Mesenchymal stem cell (in vitro differentiated cells and primary cell): ENCODE results near the gene CABP1.

Experiments used
- DNase-seq: peaks from one replicate; pipeline ENCODE4 v3.0.0-alpha.2; 2013
- H2AFZ ChIP-seq: one replicate; pipeline ENCODE4 v1.6.1; 2013; ENCODE audit warnings: low read depth, mild to moderate bottlenecking, control low read depth, inconsistent platforms, low read length, moderate library complexity
- H2AK5ac ChIP-seq: 2 replicates; pipeline ENCODE4 v1.6.1; 2013; ENCODE audit warnings: low read length, moderate library complexity, mild to moderate bottlenecking, inconsistent platforms; ENCODE audit not compliant: severe bottlenecking
- H2BK120ac ChIP-seq: one replicate; pipeline ENCODE4 v1.6.1; 2013; ENCODE audit warnings: low read depth, mild to moderate bottlenecking, inconsistent platforms, low read length, moderate library complexity
- H2BK12ac ChIP-seq, 2 experiments: one replicate each; pipeline ENCODE4 v1.6.1; 2013; ENCODE audit warnings: inconsistent platforms in 2 of 2, low read length in 2 of 2, mild to moderate bottlenecking in 2 of 2, moderate library complexity in 2 of 2, control low read depth in 1 of 2
- H2BK15ac ChIP-seq: one replicate; pipeline ENCODE4 v1.6.1; 2013; ENCODE audit warnings: mild to moderate bottlenecking, low read depth, inconsistent platforms; ENCODE audit not compliant: poor library complexity, severe bottlenecking
- H2BK5ac ChIP-seq: 2 replicates; pipeline ENCODE4 v1.6.1; 2013; ENCODE audit warnings: low read depth, mild to moderate bottlenecking, low read length, control low read depth, inconsistent platforms; ENCODE audit not compliant: poor library complexity, severe bottlenecking
- H3K14ac ChIP-seq, 2 experiments: one replicate each; pipeline ENCODE4 v1.6.1; 2013; ENCODE audit warnings: inconsistent platforms in 2 of 2, low read length in 2 of 2, control low read depth in 1 of 2, mild to moderate bottlenecking in 1 of 2, moderate library complexity in 1 of 2
- H3K18ac ChIP-seq, 2 experiments: one replicate each; pipeline ENCODE4 v1.6.1; 2013; ENCODE audit warnings: inconsistent platforms in 2 of 2, low read length in 2 of 2, control low read depth in 1 of 2, low read depth in 1 of 2, mild to moderate bottlenecking in 1 of 2
- H3K23ac ChIP-seq, 2 experiments: one replicate each; pipeline ENCODE4 v1.6.1; 2013; ENCODE audit warnings: inconsistent platforms in 2 of 2, low read length in 2 of 2, mild to moderate bottlenecking in 2 of 2, moderate library complexity in 2 of 2, control low read depth in 1 of 2
- H3K27ac ChIP-seq: 2 replicates; pipeline ENCODE4 v1.5.1; 2013; ENCODE audit warnings: mild to moderate bottlenecking, moderate library complexity, low read length, control low read depth, inconsistent platforms; ENCODE audit not compliant: poor library complexity, severe bottlenecking
- H3K27me3 ChIP-seq, 2 experiments: 2 replicates each; pipeline versions ENCODE4 v1.6.1 to v1.7.0; 2013; ENCODE audit warnings: low read length in 2 of 2, mild to moderate bottlenecking in 2 of 2, moderate library complexity in 2 of 2, control low read depth in 1 of 2, inconsistent platforms in 1 of 2; ENCODE audit not compliant: control insufficient read depth in 1 of 2, insufficient read depth in 1 of 2
- H3K36me3 ChIP-seq, 2 experiments: 2 replicates each; pipeline versions ENCODE4 v1.6.1 to v1.7.0; 2013; ENCODE audit warnings: low read length in 2 of 2, control low read depth in 1 of 2, inconsistent platforms in 1 of 2, low read depth in 1 of 2, mild to moderate bottlenecking in 1 of 2; ENCODE audit not compliant: insufficient read depth in 2 of 2, control insufficient read depth in 1 of 2
- H3K4ac ChIP-seq, 2 experiments: one replicate each; pipeline ENCODE4 v1.6.1; 2013; ENCODE audit warnings: inconsistent platforms in 2 of 2, low read length in 2 of 2, mild to moderate bottlenecking in 2 of 2, moderate library complexity in 2 of 2, control low read depth in 1 of 2, low read depth in 1 of 2
- H3K4me1 ChIP-seq: 2 replicates; pipeline ENCODE4 v1.6.1; 2013; ENCODE audit warnings: low read depth, low read length, control low read depth; ENCODE audit not compliant: control insufficient read depth, insufficient read depth
- H3K4me2 ChIP-seq: 2 replicates; pipeline ENCODE4 v1.6.1; 2013; ENCODE audit warnings: low read length, mild to moderate bottlenecking, inconsistent platforms; ENCODE audit not compliant: poor library complexity, severe bottlenecking
- H3K4me3 ChIP-seq, 2 experiments: 2 replicates each; pipeline versions ENCODE4 v1.5.1 to v1.7.0; 2013; ENCODE audit warnings: low read length in 2 of 2, mild to moderate bottlenecking in 2 of 2, control low read depth in 1 of 2, low read depth in 1 of 2; ENCODE audit not compliant: insufficient read depth in 1 of 2
- H3K79me1 ChIP-seq: replicated peaks from 2 replicates; pipeline ENCODE4 v1.6.1; 2013; ENCODE audit warnings: mild to moderate bottlenecking, control low read depth, low read length, inconsistent platforms; ENCODE audit not compliant: poor library complexity, severe bottlenecking
- H3K9ac ChIP-seq: 2 replicates; pipeline ENCODE4 v1.7.0; 2013; ENCODE audit warnings: mild to moderate bottlenecking, low read length, moderate library complexity
- H3K9me3 ChIP-seq: 2 replicates; pipeline ENCODE4 v1.7.0; 2013; ENCODE audit warnings: mild to moderate bottlenecking, low read length; ENCODE audit not compliant: control insufficient read depth
- H4K8ac ChIP-seq: one replicate; pipeline ENCODE4 v1.6.1; 2013; ENCODE audit warnings: inconsistent platforms, mild to moderate bottlenecking, low read length, moderate library complexity
- H4K91ac ChIP-seq: one replicate; pipeline ENCODE4 v1.6.1; 2013; ENCODE audit warnings: mild to moderate bottlenecking, low read length, inconsistent platforms
- WGBS: methylation state at CpG from one replicate; pipeline ENCODE4 v1.1.7; 2013; ENCODE audit warnings: mixed read lengths; 5-methylcytosine and 5-hydroxymethylcytosine counted together

The CABP1 gene

DNA sequence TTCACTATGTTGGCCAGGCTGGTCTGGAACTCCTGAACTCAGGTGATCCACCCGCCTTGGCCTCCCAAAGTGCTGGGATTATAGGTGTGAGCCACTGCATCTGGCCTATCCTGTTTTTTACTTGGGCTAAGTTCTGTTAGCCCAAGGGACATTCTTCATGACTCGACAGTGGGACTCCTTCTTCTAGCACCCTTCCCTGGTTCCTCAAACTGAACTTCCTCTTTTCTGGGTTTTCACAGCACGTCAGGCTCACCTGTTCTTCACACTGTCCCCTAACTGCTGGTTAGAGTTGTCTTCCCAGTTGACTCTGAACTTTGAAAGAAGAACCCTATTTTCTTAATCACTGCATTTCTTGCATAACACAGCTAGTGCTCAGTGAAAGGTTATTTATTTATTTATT lies 22.5 kb downstream of the CABP1 start:
- H2BK120ac ChIP-seq: no peak overlapping the region
- H3K4me2 ChIP-seq: no peak overlapping the region
- H2AK5ac ChIP-seq: no peak overlapping the region
- no peak overlapping the region for H3K27ac ChIP-seq
- H3K9me3 ChIP-seq: peaks cover 7% of the 10 kb centered on the region
- H2BK12ac ChIP-seq: no peak overlapping the region
- H2BK15ac ChIP-seq: no peak overlapping the region
- H3K4me3 ChIP-seq: no peak overlapping the region
- H3K79me1 ChIP-seq: no peaks in the 10 kb centered on the region
- H4K91ac ChIP-seq: no peak overlapping the region
- no peaks in the 10 kb centered on the region for H3K36me3 ChIP-seq
- H3K14ac ChIP-seq: no peak overlapping the region
- H2AFZ ChIP-seq: no peak overlapping the region
- WGBS: 79% methylated on average over 3 of the region's 3 CpGs
- H3K9ac ChIP-seq: no peak overlapping the region
- peaks cover 2% of the 10 kb centered on the region for H3K4me1 ChIP-seq
- H3K23ac ChIP-seq: no peak overlapping the region
- no peak for DNase-seq
- H3K4ac ChIP-seq: no peak overlapping the region
- H3K18ac ChIP-seq: no peak overlapping the region
- H3K27me3 ChIP-seq: peaks cover 35 to 49% of the 10 kb centered on the region in 2 experiments
- H2BK5ac ChIP-seq: no peak overlapping the region
- H4K8ac ChIP-seq: no peak overlapping the region

DNA sequence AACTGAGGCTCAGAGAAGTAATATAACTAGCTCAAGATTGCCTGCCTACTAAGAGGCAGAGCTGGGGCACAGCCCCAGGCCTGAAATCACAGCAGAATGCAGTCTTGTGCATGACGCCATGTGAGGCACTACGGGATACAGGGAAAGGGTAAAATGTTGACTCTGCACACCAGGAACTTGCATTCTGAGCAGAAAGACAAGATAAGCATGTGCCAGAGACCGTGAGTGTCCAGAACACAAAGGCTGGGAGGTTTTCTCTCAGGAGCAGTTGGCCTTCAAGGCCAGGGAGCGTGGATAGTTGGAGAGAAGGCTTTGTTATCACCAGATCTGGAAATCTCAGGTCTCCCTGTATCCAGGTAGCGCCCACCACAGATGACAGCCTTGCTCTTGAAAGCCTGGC lies 23.3 kb downstream of the CABP1 start:
- Histone ChIP-seq H2AFZ (no peak overlapping the region), H3K36me3 (no peaks in the 10 kb centered on the region), H3K9me3 (peaks cover 7% of the 10 kb centered on the region), H3K79me1 (no peaks in the 10 kb centered on the region), H2BK120ac (no peak overlapping the region), H2BK12ac (no peak overlapping the region), H2AK5ac (no peak overlapping the region), H3K27me3 (peaks cover 35 to 51% of the 10 kb centered on the region in 2 experiments), H2BK5ac (no peak overlapping the region), H3K14ac (no peak overlapping the region), H4K91ac (no peak overlapping the region), H3K4ac (no peak overlapping the region), H3K9ac (no peak overlapping the region), H2BK15ac (no peak overlapping the region), H3K18ac (no peak overlapping the region), H3K4me2 (no peak overlapping the region), H3K27ac (no peak overlapping the region), H3K4me1 (no peaks in the 10 kb centered on the region), H3K4me3 (no peak overlapping the region), H3K23ac (no peak overlapping the region), H4K8ac (no peak overlapping the region)
- no peak for DNase-seq
- 81% methylated on average over 5 of the region's 5 CpGs for WGBS

DNA sequence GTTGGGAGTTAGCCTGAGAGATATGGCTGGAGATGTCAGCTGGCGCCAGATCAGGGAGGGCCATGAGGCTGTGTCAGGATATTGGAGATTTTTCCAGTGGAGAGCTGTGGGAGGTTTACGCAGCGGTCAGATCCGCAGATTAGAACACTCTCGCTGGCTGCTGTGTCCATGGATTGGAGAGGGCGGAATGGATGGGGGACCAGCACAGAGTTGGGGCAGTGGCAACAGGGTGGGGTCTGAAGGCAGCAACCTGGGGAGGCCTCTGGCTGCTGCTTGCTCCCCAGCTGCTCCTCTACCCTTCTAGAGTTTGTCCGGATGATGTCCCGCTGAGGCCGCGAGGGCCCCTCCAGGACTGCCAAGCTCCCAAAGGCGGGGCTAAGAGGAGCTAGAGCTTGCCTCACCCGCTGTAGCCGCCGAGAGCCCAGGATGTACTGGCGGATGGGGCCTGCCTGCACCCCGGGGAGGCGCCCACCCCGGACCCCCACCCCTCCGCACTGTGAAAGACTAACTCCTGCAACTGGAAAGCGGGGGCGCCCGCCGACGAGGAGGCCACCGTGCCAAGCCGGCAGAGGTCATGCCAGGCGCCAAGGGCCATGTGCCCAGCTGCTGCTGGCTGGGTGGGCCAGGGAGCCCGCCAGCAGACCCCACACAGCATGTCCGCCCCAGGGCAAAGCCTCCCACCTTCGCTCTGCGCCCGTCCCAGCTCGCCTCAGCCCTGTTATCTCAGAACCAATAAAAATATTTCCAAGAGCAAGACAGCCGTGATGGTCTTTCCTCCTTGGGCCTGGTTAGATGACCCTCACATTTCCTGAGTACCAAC lies 26.4 kb downstream of the CABP1 start:
- 85% methylated on average over 34 of the region's 34 CpGs for WGBS
- Histone ChIP-seq H3K4me2 (no peak overlapping the region), H2BK15ac (no peak overlapping the region), H3K14ac (no peak overlapping the region), H3K27ac (no peak overlapping the region), H3K27me3 (peaks cover 20 to 42% of the 10 kb centered on the region in 2 experiments), H3K36me3 (no peaks in the 10 kb centered on the region), H2AK5ac (no peak overlapping the region), H2AFZ (no peak overlapping the region), H3K9me3 (no peaks in the 10 kb centered on the region), H2BK120ac (no peak overlapping the region), H3K9ac (no peak overlapping the region), H2BK12ac (no peak overlapping the region), H3K23ac (no peak overlapping the region), H3K4me1 (peaks cover 2% of the 10 kb centered on the region), H3K4ac (no peak overlapping the region), H3K18ac (no peak overlapping the region), H2BK5ac (no peak overlapping the region), H4K8ac (no peak overlapping the region), H3K79me1 (no peaks in the 10 kb centered on the region), H3K4me3 (peak overlapping the region in 1 of 2 experiments; percentile 33), H4K91ac (no peak overlapping the region)
- DNase-seq: no peak

DNA sequence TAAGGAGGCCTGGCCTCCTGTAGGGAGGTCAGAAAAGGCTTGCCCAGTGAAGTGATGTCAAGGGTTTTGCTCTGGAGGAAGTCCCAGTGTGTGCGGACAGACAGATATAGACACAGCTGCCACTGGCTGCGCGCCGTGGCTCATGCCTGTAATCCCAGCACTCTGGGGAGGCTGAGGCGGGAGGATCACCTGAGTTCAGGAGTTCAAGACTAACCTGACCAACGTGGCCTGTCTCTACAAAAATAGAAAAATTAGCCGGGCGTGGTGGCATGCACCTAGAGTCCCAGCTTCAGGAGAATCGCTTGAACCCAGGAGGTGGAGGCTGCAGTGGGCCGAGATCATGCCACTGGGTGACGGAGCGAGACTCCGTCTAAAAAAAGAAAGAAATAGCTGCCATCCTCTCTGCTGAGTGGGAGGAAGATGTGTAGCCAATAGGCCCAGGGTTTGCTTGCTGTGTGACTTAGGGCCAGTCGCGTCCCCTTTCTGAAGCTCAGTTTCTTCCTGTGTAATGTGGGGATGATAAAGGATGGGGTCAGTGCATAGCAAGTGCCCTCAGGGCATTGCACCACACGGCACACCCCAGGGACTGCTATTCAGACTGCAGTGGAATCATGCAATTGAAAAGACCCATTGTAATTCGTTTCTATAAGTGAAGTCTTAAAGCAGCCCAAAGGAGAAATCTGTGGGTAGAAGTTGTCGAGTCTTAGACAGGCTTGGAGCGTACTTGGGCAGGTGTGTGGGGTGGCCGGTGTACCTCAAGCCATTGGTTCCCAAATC lies 27.9 kb downstream of the CABP1 start:
- H3K4ac ChIP-seq: no peak overlapping the region
- no peak overlapping the region for H2AFZ ChIP-seq
- no peak overlapping the region for H4K91ac ChIP-seq
- H3K9ac ChIP-seq: no peak overlapping the region
- no peak overlapping the region for H4K8ac ChIP-seq
- no peak overlapping the region for H3K4me3 ChIP-seq
- no peak overlapping the region for H2BK15ac ChIP-seq
- no peaks in the 10 kb centered on the region for H3K79me1 ChIP-seq
- DNase-seq: no peak
- no peak overlapping the region for H2AK5ac ChIP-seq
- no peak overlapping the region for H3K27ac ChIP-seq
- H2BK120ac ChIP-seq: no peak overlapping the region
- 80% methylated on average over 20 of the region's 20 CpGs for WGBS
- no peak overlapping the region for H3K14ac ChIP-seq
- H3K9me3 ChIP-seq: no peaks in the 10 kb centered on the region
- H2BK12ac ChIP-seq: no peak overlapping the region
- peaks cover 16 to 40% of the 10 kb centered on the region in 2 experiments for H3K27me3 ChIP-seq
- no peaks in the 10 kb centered on the region for H3K36me3 ChIP-seq
- H3K4me2 ChIP-seq: no peak overlapping the region
- H3K23ac ChIP-seq: no peak overlapping the region
- H2BK5ac ChIP-seq: no peak overlapping the region
- H3K4me1 ChIP-seq: peaks cover 2% of the 10 kb centered on the region
- no peak overlapping the region for H3K18ac ChIP-seq
